Kasumi-1 (cell line): ENCODE data around the gene TRIM24.
A peak's percentile ranks its signal among the peaks of the same experiment; 100 is the strongest.
"Not testable (repeated sequence)": the region's sequence is repeated elsewhere in the genome, so short reads cannot be mapped to it uniquely, and the experiment has no call there.

Source experiments
- DNase-seq, 2 experiments: peaks; one replicate each; lab custom pipeline; 2025; lab: John Stamatoyannopoulos, UW

The TRIM24 gene

GRCh38 chr7:138495485-138495884, 35.4 kb downstream of the TRIM24 start:
- no peak for DNase-seq

GRCh38 chr7:138499340-138499739, 39.3 kb downstream of the TRIM24 start:
- no peak for DNase-seq

- not testable (repeated sequence) for DNase-seq
Measured at GRCh38 chr7:138500303-138500702, 40.2 kb downstream of the TRIM24 start.

DNA sequence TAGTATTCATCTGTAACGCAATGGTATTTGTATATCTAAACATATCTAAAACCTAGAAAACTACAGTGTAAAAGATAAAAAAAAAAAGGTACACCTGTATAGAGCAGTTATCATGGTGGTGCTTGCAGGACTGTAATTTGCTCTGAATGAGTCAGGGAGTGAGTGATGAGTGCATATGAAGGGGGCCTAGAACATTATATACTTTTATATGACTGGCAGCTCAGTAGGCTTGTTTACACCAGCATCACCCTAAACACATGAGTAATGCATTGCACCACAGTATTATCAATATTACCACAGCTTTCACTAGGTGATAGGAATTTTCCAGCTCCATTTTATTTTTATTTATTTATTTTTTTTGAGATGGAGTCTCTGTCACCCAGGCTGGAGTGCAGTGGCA, 40.8 kb downstream of the TRIM24 start:
- DNase-seq = no peak

DNA sequence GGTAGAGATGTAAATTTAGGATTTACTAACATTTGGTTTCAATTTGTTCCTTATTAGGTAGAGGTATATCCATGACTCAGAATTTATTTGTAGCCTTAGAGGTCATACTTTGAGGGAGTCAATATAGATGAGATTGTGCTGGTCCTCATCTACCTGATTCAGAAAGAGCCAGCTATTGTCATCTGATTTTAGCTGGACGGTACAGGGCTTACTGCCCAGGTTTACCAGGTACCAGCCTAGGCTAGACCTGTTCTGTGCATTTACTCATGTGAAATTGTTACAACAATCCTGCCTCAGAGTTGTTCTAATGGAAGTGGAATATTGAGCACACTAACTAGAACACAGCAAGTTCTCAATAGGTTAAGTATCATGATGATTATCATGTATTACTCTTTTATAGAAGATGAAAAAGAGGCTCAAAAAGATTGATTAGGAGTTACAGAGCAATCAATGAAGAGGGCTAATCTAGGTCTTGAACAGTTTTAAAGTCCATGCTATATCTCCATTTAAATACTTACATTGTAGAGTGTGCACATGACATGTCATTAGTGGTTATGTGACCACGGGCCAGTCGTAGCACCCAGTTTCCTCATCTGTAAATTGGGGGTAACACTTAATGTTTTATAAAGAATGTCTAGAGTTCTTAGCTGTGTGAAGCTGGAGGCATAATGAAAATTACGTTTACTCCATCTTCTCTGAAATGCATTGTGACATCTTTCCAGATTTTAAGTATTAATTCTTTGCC, 42.1 kb downstream of the TRIM24 start:
- no peak for DNase-seq

GRCh38 chr7:138505361-138505873, 45.4 kb downstream of the TRIM24 start:
- DNase-seq = no peak

- no peak for DNase-seq
Measured at GRCh38 chr7:138506764-138507163, 46.7 kb downstream of the TRIM24 start.

GRCh38 chr7:138510003-138510402, 49.9 kb downstream of the TRIM24 start:
- DNase-seq = no peak

DNA sequence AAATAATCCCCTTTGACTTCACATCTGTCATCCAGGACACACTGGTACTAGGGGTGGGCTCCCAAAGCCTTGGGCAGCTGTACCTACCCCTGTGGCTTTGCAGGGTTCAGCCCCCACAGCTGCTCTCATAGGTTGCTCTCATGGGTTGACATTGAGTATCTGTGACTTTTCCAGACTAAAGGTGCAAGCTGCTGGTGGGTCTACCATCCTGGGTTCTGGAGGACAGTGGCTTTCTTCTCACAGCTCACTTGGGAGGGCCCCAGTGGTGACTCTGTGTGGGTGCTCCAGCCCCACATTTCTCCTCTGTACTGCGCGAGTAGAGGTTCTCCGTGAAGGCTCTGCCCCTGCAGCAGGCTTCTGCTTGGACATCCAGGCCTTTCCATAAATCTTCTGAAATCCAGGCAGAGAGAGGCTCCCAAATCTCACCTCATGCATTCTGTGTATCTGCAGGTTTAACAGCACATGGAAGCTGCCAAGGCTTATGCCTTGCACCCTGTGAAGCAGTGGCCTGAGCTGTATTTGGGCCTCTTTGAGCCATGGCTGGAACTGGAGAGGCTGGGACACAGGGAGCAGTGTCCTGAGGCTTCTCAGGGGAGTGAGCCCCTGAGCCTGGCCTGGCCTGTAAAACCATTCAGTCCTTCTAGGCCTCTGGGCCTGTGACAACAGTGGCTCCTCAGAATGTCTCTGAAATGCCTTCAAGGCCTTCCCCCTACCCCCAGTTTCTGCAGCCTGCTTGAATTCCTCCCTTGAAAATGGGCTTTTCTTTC, 52.2 kb downstream of the TRIM24 start:
- no peak for DNase-seq

- DNase-seq = no peak
Measured at GRCh38 chr7:138512885-138513284, 52.8 kb downstream of the TRIM24 start.

DNA sequence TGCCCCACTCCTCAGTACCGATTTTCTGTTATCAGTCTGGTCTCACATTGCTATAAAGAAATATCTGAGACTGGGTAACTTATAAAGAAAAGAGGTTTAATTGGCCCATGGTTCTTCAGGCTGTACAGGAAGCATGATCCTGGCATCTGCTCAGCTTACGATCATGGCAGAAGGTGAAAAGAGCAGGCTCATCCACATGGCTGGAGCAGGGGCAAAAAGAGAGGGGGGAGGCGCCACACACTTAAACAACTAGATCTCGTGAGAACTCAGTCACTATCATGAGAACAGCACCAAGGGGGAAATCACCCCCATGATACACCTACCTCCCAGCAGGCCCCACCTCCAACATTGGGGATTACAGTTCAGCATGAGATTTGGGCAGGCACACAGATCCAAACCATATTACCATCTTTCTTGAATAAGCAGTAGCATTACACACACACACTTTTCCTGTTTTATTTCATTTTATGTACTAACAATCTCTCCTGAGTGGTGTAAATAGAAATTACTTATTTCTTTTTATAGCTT, 53.3 kb downstream of the TRIM24 start:
- DNase-seq = no peak

GRCh38 chr7:138514044-138514443, 54.0 kb downstream of the TRIM24 start:
- no peak for DNase-seq

DNA sequence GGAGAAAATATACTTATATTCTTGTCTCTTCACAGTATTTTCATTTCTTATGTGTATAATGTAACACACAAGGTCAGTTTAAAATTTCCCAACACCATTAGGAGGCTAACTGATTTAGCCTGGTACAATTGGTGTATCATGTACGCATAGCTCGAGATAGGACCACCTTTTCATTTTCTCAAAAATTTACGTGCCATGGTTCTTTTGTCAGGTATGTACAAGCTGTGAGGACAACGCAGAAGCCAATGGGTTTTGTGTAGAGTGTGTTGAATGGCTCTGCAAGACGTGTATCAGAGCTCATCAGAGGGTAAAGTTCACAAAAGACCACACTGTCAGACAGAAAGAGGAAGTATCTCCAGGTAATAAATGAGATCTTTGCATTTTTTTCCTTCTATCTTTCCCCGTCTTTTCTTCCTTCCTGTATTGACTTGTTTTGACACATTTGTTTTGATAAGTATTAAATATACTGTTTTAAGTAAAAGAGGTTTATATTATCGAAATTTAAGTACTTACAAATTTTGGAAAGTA, 55.0 kb downstream of the TRIM24 start:
- DNase-seq = peak; percentile 42 to 46

DNA sequence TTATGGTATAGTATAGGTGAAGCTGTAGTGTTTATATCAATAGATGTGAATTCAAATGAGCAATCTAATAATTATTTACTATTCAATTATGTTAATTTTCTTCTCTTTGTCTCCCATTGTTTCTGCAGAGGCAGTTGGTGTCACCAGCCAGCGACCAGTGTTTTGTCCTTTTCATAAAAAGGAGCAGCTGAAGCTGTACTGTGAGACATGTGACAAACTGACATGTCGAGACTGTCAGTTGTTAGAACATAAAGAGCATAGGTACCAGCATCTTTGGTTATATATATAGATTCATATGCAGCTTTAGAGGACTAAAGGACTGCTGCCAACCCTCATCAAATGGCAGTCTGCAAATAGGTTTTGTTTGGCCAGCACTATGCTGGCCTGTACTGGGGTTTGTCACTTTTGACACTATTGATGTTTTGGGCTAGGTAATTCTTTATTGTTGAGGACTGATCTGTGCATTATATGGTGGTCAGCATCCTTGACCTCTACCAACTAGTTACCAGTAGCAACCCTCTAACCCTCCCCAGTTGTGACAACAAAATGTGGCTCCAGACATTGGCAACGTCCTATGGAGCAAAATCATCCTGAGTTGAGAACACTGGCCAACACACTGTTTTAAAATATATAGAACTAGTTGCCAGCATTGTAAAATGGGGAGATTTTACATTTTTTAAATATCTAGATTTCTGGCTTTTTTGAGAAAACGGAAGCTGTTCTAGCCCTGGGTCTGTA, 59.2 kb downstream of the TRIM24 start:
- no peak for DNase-seq

DNA sequence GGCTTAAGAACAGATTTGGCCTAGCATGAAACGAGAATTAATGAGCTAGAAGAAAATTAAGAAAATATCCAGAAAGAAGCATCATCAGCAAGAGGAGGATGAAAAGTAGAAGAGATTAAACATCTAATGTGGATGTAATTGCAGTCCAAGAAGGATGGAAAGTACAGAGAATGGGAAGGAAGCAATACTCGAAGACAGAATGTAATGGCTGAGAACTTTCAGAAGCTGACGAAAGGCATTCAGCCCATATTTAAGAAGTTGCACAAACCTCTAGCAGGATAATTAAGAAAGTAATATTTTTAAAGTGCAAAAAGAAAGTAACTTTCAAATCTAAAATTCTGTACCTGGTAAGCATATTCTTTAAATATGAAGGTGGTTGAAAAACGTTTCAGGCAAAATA, 60.7 kb downstream of the TRIM24 start:
- no peak for DNase-seq

DNA sequence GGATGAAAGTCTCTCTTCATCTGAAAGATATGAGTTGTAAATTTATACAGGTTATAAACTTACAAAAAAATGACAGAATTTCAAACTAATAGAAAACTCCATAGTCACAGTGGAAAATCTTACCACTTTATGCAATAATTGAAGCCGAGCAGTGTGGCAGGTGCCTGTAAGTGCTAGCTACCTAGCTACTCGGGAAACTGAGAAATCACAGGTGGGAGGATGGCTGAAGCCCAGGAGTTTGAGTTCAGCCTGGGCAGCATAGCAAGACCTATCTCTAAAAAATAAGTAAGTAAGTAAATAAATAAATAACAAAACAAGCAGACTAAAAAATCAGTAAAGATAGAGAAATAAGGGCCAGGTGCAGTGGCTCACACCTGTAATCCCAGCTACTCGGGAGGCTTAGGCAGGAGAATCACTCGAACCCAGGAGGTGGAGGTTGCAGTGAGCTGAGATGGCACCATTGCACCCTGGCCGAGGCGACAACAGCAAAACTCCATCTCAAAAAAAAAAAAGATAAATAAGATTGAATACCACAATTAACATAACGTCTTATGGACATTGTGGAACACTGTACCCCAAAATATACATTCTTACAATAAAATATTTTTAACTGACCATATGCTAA, 61.9 kb downstream of the TRIM24 start:
- DNase-seq = no peak

DNA sequence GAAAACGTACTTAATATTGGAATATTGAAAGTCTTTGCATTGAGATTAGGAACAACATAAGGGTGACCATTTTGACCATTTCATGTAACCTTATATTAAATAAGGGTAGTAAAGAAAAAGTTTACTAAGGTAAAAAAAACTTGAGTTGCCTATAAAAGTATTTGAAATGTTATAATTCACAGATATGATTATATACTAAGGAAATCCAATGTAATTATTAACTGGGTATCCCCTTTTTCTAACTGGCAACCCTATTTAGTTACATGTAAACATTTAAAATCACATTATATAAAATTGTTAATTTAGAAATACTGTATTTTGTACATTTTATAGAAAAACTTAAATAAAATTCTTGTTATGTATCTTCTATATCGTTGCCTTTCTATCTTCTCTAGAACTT, 64.2 kb downstream of the TRIM24 start:
- no peak for DNase-seq

DNA sequence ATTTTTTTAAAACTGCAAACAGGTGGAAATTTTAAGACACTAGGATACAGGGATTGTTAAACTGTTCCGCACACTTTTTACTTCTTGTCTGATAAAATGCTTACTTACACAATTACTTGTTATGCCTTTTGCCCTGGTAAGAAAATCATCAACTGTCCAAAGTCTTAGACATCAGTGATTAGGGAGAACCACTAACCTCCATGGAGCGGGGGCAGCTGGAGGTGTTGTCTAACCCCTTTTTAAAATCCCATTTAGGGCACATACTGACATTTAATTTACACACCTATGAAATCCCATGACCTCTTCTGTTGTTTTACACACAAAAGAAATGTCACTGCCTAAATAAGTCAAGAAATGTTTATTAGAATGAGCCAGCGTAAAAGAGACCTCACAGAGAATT, 65.7 kb downstream of the TRIM24 start:
- DNase-seq = no peak

DNA sequence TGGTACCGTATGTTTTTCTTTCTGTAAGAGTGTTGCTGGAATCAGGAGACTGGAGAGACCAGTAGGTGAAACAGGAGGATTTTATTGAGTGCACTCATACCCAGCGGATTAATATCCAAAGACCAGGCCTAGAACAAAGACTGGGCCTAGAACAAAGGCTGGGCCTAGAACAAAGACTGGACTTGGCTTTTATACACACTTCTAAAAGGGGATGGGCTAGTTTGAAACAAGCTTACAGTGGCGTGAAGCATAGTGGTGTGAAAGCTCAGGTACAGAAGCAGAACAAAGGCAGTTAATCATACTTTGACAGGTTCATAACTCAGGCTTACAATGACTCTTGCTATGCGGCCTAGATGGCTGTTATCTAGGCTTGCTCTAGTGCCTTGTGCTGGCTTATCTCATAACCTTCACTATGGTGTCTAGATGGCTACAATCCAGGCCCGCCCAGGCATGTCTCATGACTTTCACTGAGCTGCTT, 67.7 kb downstream of the TRIM24 start:
- no peak for DNase-seq

- DNase-seq = not testable (repeated sequence)
Measured at GRCh38 chr7:138536833-138537232, 76.8 kb downstream of the TRIM24 start.

GRCh38 chr7:138538518-138538917, 78.5 kb downstream of the TRIM24 start:
- DNase-seq = no peak
